IPS-18c (cell line): ENCODE results near the gene AVEN.
"Not testable (repeated sequence)": the region's sequence is repeated elsewhere in the genome, so short reads cannot be mapped to it uniquely, and the experiment has no call there.

Source experiments
- H3K4me3 ChIP-seq: 2 replicates; pipeline ENCODE4 v1.7.0; 2013; ENCODE audit warnings: low read depth, mild to moderate bottlenecking, low read length, moderate library complexity; ENCODE audit not compliant: insufficient read depth
- H3K9me3 ChIP-seq: one replicate; pipeline ENCODE4 v1.6.1; 2013; ENCODE audit warnings: mild to moderate bottlenecking, low read length, moderate library complexity; ENCODE audit not compliant: control insufficient read depth, insufficient read depth

The AVEN gene

DNA sequence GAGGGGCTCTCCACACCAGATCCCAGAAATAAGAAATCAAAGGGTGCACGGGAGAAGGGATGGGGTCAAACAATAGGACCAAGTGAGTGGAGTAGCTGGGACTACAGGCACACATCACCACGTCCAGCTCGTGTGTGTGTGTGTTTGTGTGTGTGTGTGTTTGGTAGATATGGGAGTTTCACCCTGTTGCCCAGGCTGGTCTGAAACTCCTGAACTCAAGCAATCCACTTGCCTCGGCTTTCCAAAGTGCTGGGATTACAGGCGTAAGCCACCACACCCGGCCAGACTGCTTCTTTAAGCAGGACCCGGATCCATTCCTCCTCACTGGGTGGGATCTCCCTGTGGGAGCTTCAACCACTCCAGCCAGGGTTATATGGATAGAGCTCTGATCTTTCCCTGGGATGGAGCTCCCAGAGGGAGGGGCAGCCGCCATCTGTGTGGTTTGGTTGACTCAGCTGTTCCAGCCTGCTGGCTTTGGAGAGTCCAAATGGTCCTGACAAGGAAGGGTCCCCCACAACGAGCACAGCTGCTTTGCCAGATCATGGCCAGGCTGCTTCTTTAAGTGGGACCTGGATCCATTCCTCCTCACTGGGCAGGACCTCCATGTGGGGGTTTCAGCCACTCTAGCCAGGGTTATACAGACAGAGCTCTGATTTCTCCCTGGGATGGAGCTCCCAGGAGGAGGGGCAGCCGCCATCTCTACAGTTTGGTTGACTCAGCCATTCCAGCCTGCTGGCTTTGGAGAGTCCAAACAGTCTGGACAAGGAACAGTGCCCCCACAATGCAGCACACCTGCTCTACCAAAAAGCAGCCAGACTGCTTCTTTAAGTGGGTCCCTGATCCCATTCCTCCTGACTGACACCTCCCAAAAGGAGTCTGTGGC, 9.1 kb upstream of the AVEN start:
- H3K4me3 ChIP-seq: no peak overlapping the region
- H3K9me3 ChIP-seq: peaks cover 4% of the 10 kb centered on the region

- H3K4me3 ChIP-seq: no peak overlapping the region
- H3K9me3 ChIP-seq: peaks cover 4% of the 10 kb centered on the region
Observed at GRCh38 chr15:34046471-34047145, 7.6 kb upstream of the AVEN start.

- Histone ChIP-seq H3K9me3 (no peaks in the 10 kb centered on the region), H3K4me3 (no peak overlapping the region)
Observed at GRCh38 chr15:34043813-34044212, 4.8 kb upstream of the AVEN start.

GRCh38 chr15:34043391-34043790, 4.4 kb upstream of the AVEN start:
- Histone ChIP-seq H3K9me3 (no peaks in the 10 kb centered on the region), H3K4me3 (no peak overlapping the region)

GRCh38 chr15:34039790-34040113, 748 bp upstream of the AVEN start:
- H3K4me3 ChIP-seq: peak overlapping the region; percentile 85

DNA sequence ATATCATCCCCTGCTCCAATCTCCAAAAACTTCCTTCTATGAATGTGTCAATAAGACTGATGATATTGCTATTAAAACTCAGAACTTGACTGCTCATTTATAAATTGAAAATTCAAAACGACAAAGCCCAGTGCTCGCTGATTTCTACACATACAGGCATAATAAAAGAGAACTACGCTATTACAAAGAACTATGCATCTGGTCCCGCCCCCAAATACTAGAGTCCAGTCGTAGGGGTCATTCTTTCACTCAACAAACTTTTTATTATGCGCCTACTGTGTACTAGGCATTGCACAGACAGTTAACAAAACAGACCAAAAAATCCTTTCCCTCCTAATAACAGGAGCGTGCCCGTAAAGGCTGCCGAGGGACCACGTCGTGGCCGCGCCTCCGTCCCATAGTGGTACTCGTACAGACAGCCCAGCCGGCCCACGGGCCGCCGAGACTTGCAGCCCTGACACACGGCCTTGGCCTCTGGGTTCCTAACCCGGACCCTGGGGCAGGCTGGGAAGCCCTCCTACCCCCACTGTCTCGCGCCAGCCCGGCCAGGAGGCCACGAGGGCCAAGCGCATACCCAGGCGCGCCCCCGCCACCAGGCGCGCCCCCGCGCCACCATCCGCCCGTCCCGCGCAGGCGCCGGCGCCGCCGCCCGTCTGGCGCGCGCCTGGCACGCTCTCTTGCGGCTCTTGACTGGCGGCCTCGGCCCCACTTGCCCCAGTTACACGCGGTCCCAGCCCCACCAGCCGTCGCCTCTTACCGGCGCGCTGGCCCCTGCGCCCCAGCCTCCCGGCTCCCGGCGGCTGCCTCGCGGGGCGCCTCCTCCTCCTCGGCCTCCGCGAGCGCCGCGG, 757 bp downstream of the AVEN start:
- H3K4me3 ChIP-seq: peak overlapping the region; percentile 85

More at GRCh38 chr15:34039790-34040113, 748 bp upstream of the AVEN start:
- H3K9me3 ChIP-seq: no peaks in the 10 kb centered on the region

DNA sequence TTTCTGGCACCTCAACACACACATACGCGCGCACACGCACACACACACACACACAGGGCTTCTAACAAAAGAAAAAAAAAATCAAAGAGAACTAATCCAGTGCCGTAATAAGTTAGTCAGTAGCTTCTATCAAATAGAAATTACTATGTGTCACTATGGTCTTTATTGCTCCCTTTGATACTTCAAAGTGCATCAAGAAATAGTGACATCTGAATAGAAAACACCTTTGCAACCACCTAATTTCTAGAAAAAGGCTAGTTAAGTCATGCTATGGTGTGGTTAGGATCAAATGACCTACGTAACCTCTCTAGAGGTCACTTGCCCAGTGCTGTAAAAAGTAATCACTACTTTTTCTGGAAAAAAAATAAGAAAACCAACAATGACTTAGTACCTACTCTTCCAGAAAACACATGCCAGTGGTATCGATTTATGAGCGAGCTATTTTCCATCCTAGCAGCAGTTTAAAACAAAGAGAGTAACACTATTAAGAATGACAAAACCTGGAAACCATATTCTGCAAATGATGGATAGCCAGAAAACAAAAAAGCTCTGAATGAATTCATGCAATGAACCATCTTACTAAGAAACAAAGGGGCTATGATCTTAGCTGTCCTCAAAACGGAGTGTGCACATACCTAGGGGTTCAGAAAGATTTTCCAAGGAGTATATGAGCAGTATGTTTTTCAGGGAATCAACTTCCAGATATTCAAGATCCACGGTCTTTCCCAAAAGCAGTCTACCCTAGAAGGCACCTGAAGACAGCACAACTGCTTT, 6.8 kb downstream of the AVEN start:
- Histone ChIP-seq H3K4me3 (no peak overlapping the region), H3K9me3 (peaks cover 2% of the 10 kb centered on the region)

More for the DNA sequence above, 757 bp downstream of the AVEN start:
- no peaks in the 10 kb centered on the region for H3K9me3 ChIP-seq

- H3K9me3 ChIP-seq: peaks cover 2% of the 10 kb centered on the region
- no peak overlapping the region for H3K4me3 ChIP-seq
Observed at GRCh38 chr15:34027606-34028005, 11.4 kb downstream of the AVEN start.

- Histone ChIP-seq H3K9me3 (peaks cover 2% of the 10 kb centered on the region), H3K4me3 (no peak overlapping the region)
Observed at GRCh38 chr15:34025252-34025651, 13.8 kb downstream of the AVEN start.

GRCh38 chr15:34023907-34024306, 15.1 kb downstream of the AVEN start:
- H3K9me3 ChIP-seq: peaks cover 2% of the 10 kb centered on the region
- H3K4me3 ChIP-seq: no peak overlapping the region

- H3K4me3 ChIP-seq: no peak overlapping the region
- no peaks in the 10 kb centered on the region for H3K9me3 ChIP-seq
Observed at GRCh38 chr15:34019369-34019990, 19.5 kb downstream of the AVEN start.

DNA sequence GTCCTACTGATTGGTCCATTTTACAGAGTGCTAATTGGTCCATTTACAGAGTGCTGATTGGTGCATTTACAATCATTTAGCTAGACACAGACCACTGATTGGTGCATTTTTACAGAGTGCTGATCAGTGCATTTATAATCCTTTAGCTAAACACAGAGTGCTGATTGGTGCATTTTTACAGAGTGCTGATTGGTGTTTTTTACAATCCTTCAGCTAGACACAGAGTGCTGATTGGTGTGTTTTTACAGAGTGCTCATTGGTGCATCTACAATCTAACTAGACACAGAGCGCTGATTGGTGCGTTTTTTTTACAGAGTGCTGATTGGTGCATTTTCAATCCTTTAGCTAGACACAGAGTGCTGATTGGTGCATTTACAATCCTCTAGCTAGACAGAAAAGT, 20.3 kb downstream of the AVEN start:
- H3K9me3 ChIP-seq: not testable (repeated sequence)

DNA sequence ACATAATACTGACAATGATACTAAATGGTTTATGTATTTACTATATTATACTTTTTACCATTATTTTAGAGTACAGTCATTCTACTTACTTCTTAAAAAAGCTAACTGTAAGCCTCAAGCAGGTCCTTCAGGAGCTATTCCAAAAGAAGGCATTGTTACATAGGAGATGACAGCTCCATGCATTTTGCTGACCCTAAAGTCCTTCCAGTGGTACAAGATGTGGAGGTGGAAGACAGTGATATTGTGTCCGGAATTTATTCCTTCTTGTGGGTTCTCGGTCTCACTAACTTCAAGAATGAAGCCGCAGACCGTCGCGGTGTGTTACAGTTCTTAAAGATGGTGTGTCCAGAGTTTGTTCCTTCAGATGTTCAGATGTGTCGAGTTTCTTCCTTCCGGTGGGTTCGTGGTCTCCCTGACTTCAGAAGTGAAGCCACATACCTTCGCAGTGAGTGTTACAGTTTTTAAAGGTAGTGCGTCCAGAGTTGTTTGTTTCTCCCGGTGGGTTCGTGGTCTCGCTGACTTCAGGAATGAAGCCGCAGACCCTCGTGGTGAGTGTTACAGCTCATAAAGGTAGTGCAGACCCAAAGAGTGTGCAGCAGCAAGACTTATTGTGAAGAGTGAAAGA, 20.9 kb downstream of the AVEN start:
- no peak overlapping the region for H3K4me3 ChIP-seq
- H3K9me3 ChIP-seq: no peaks in the 10 kb centered on the region

More for the DNA sequence above, 20.3 kb downstream of the AVEN start:
- H3K4me3 ChIP-seq: not testable (repeated sequence)

DNA sequence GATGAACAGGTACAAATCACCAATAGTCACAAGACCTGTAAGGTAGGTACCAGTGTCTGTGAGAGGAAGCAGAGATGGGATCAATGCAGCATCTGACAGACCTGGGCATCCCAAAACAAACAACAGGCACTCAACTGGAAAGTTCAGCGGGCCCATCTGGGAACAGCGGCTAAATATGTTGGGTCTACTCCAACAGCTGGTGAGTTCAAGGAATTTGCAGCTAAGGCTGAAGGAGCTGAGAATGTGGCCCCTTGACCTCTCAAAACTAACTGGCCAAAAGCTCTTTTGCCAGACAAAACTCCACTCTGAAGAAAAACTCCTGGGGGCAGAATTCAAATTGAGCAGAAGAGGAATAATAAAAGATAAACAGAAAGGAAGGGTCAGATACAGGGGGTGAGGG, 24.4 kb downstream of the AVEN start:
- Histone ChIP-seq H3K4me3 (no peak overlapping the region), H3K9me3 (no peaks in the 10 kb centered on the region)

DNA sequence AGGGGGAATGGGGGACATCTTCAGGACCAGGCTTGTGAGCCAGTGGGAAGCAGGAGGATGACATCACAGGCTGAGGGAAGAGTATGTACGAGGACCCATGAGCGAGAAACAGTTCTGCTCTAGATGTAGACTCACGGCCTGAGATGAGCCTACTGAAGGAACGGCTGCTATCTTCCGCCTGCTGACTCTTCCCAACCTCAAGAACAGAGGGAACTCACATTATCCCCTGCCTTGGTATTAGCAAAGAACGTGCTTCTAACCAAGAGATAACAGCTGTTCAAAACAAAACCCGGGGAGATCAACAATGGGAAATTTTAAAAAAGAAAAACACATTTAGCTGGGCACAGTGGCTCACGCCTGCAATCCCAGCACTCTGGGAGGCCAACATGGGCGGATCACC, 25.3 kb downstream of the AVEN start:
- H3K9me3 ChIP-seq: no peaks in the 10 kb centered on the region
- H3K4me3 ChIP-seq: no peak overlapping the region

GRCh38 chr15:34012461-34013028, 26.5 kb downstream of the AVEN start:
- no peaks in the 10 kb centered on the region for H3K9me3 ChIP-seq

More at GRCh38 chr15:34012461-34013028, 26.5 kb downstream of the AVEN start:
- no peak overlapping the region for H3K4me3 ChIP-seq
